ENCODE data around the gene COG8. TPM values are rescaled to one million over a fixed set of nuclear protein-coding genes. Genes with fewer than 3 reads are reported as not detected.

COG8 gene
- total and polyA plus RNA-seq, 4 donors = 18.3 to 36.3 (median 26.3) TPM

DNA sequence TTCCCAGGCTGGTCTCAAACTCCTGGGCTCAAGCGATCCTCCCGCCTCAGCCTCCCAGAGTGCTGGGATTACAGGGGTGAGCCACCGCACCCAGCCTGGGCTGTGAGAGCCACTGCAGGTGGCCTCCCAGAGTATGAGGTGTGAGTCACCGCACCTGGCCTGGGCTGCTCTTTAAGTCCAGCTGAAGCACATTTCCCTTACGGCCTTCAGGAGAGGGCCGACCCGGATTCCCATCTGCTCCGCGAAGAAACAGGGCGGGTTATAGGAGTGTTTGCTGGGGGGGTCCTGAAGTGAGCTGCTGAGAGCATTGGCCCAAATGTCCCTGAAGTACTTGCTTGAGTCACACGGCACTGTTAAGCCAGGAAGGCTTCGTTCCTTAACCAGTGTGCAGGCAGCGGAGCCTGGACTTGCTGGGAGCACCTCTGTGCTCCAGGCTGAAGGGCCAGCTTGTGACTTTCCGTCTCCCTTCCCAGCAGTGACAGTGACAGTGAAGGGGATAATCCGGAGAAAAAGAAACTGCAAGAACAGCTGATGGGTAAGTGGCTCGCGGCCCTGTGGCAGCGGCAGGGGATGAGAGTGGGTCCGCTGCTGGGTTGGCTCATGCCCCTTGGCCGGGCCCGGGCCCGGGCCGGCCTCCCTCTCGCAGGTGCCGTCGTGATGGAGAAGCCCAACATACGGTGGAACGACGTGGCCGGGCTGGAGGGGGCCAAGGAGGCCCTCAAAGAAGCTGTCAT, 21.0 kb downstream of the COG8 start:
- Histone ChIP-seq H3K9me3 (ENCODE audit: control insufficient read depth in 4 of 4, insufficient read depth in 3 of 4, low read length in 3 of 4) (no peaks in the 10 kb centered on the region), H3K36me3 (ENCODE audit: control insufficient read depth in 4 of 4, insufficient read depth in 4 of 4, low read length in 4 of 4) (peaks cover 19 to 76% (median 51%) of the 10 kb centered on the region in 4 donors), H3K27me3 (ENCODE audit: control insufficient read depth in 3 of 3, insufficient read depth in 3 of 3, low read length in 2 of 3) (no peaks in the 10 kb centered on the region), H3K4me3 (no peak overlapping the region), H3K9ac (ENCODE audit: insufficient read depth in 1 of 2, low read length in 2 of 2) (no peak overlapping the region), H3K27ac (ENCODE audit: low read depth in 1 of 2, low read length in 1 of 2) (no peak overlapping the region), H3K4me1 (ENCODE audit: control insufficient read depth in 5 of 5, insufficient read depth in 5 of 5, low read length in 5 of 5) (peaks cover 0 to 1% (median 0%) of the 10 kb centered on the region in 5 donors)
- TF ChIP-seq, protein P1, sequence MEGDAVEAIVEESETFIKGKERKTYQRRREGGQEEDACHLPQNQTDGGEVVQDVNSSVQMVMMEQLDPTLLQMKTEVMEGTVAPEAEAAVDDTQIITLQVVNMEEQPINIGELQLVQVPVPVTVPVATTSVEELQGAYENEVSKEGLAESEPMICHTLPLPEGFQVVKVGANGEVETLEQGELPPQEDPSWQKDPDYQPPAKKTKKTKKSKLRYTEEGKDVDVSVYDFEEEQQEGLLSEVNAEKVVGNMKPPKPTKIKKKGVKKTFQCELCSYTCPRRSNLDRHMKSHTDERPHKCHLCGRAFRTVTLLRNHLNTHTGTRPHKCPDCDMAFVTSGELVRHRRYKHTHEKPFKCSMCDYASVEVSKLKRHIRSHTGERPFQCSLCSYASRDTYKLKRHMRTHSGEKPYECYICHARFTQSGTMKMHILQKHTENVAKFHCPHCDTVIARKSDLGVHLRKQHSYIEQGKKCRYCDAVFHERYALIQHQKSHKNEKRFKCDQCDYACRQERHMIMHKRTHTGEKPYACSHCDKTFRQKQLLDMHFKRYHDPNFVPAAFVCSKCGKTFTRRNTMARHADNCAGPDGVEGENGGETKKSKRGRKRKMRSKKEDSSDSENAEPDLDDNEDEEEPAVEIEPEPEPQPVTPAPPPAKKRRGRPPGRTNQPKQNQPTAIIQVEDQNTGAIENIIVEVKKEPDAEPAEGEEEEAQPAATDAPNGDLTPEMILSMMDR (IDR thresholded peaks at IDR 0.05; ENCODE audit: control extremely low read depth, extremely low read depth) = no peak
- ATAC-seq (ENCODE audit: insufficient read depth, low FRiP score) (no peak), DNase-seq (no peak)
- WGBS, 2 donors = 93 to 96% methylated on average over 30 of the region's 30 CpGs

DNA sequence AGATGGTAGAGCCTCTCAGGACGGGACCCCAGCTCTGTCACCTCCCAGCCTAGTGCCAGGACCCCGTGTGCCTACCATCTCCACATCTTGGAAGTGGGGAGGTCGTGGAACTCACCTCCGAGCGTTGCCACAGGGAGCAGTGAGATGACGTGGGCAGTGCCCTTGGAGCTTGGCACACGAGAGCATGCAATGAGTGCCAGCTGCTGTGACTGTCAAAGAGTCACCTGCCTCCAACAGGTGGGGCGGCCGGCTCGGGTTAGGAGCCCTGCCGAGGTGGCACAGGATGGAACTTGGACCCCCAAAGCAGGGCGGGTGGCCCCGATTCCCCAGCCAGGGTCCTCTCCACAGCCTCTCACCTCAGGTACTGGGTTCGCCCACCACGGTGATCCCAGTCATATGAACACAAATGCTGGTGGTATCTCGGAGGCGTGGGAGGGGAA, 22.7 kb downstream of the COG8 start:
- Histone ChIP-seq H3K9ac (ENCODE audit: insufficient read depth in 1 of 2, low read length in 2 of 2) (no peak overlapping the region), H3K4me1 (ENCODE audit: control insufficient read depth in 5 of 5, insufficient read depth in 5 of 5, low read length in 5 of 5) (peaks cover 0 to 5% (median 4%) of the 10 kb centered on the region in 5 donors), H3K27me3 (ENCODE audit: control insufficient read depth in 3 of 3, insufficient read depth in 3 of 3, low read length in 2 of 3) (no peaks in the 10 kb centered on the region), H3K4me3 (no peak overlapping the region), H3K9me3 (ENCODE audit: control insufficient read depth in 4 of 4, insufficient read depth in 3 of 4, low read length in 3 of 4) (no peaks in the 10 kb centered on the region), H3K27ac (ENCODE audit: low read depth in 1 of 2, low read length in 1 of 2) (no peak overlapping the region), H3K36me3 (ENCODE audit: control insufficient read depth in 4 of 4, insufficient read depth in 4 of 4, low read length in 4 of 4) (peaks cover 9 to 63% (median 44%) of the 10 kb centered on the region in 4 donors)
- ATAC-seq (ENCODE audit: insufficient read depth, low FRiP score) (no peak), DNase-seq (no peak)
- TF ChIP-seq, protein P1 (IDR thresholded peaks at IDR 0.05; ENCODE audit: control extremely low read depth, extremely low read depth) = no peak
- WGBS, 2 donors = 95 to 97% methylated on average over 17 of the region's 17 CpGs

DNA sequence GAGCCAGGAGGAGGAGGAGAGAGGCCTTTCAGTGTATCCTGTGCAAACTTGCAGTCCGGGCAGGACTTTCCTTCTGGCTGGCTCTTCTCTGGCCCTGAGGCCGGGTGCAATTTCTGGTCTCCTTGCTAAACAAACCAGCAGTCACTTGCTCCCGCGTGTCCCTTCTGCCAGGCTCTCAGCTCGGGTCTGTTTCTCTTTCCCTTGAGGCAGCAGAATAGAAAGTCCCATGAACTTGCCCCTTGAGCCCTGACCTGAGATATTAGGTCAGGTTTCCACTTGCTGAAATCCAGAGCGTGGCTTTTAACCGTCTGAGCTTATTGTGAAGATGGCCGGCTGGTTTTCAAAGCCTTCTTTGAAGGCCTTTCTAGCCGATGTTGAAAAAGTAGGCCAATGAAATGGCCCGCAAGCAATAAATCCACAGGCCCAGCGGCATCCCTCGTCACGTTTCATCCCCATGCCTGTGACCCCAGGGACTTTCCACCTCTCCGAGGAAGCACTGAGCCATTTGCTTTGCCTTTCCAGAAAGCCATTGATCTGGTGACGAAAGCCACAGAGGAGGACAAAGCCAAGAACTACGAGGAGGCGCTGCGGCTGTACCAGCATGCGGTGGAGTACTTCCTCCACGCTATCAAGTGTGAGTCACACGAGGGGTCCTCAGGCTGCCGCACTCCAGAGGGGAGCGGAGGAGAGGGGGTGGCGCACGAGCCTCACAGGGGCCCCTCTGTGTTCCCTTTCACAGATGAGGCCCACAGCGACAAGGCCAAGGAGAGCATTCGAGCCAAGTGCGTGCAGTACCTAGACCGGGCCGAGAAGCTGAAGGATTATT, 23.7 kb downstream of the COG8 start:
- no peak overlapping the region for H3K27ac ChIP-seq (ENCODE audit: low read depth in 1 of 2, low read length in 1 of 2)
- DNase-seq = no peak
- H3K9me3 ChIP-seq (ENCODE audit: control insufficient read depth in 4 of 4, insufficient read depth in 3 of 4, low read length in 3 of 4) = no peaks in the 10 kb centered on the region
- ATAC-seq (ENCODE audit: insufficient read depth, low FRiP score) = no peak
- TF ChIP-seq, protein P1 (IDR thresholded peaks at IDR 0.05; ENCODE audit: control extremely low read depth, extremely low read depth) = no peak
- peaks cover 0 to 5% (median 4%) of the 10 kb centered on the region in 5 donors for H3K4me1 ChIP-seq (ENCODE audit: control insufficient read depth in 5 of 5, insufficient read depth in 5 of 5, low read length in 5 of 5)
- H3K36me3 ChIP-seq (ENCODE audit: control insufficient read depth in 4 of 4, insufficient read depth in 4 of 4, low read length in 4 of 4) = peaks cover 7 to 55% (median 40%) of the 10 kb centered on the region in 4 donors
- H3K9ac ChIP-seq (ENCODE audit: insufficient read depth in 1 of 2, low read length in 2 of 2) = no peak overlapping the region
- 89 to 93% methylated on average over 30 of the region's 30 CpGs for WGBS, 2 donors
- no peak overlapping the region for H3K4me3 ChIP-seq
- no peaks in the 10 kb centered on the region for H3K27me3 ChIP-seq (ENCODE audit: control insufficient read depth in 3 of 3, insufficient read depth in 3 of 3, low read length in 2 of 3)

All from lung (tissue), 12 donors.